T-helper 2 cell treated with Interferon-gamma antibody and Interleukin-4, amounts not matched to agents 5 μg/mL and 100 μg/mL, for 36 hours (primary cell): ENCODE measurements around the gene RAB7A.
"Not testable (repeated sequence)": the region's sequence is repeated elsewhere in the genome, so short reads cannot be mapped to it uniquely, and the experiment has no call there.

Experiments
- DNase-seq: peaks from one replicate; pipeline ENCODE4 v3.0.0; 2021; ENCODE audit warnings: low spot score
- H3K27ac Mint-ChIP-seq: one replicate; pipeline ENCODE4 v1.8.0; 2021; ENCODE audit warnings: mild to moderate bottlenecking, mixed read lengths
- H3K27me3 Mint-ChIP-seq: one replicate; pipeline ENCODE4 v1.8.0; 2021; ENCODE audit warnings: low read depth, mixed read lengths
- H3K36me3 Mint-ChIP-seq: one replicate; pipeline ENCODE4 v1.8.0; 2021; ENCODE audit warnings: low read depth, mixed read lengths
- H3K4me1 Mint-ChIP-seq: one replicate; pipeline ENCODE4 v1.8.0; 2021; ENCODE audit warnings: low read depth, mixed read lengths
- H3K4me3 Mint-ChIP-seq: one replicate; pipeline ENCODE4 v1.8.0; 2022; ENCODE audit warnings: mild to moderate bottlenecking, moderate library complexity, mixed read lengths
- H3K9me3 Mint-ChIP-seq: one replicate; pipeline ENCODE4 v1.8.0; 2021; ENCODE audit warnings: mixed read lengths

Gene RAB7A

GRCh38 chr3:128702391-128702790, 23.6 kb upstream of the RAB7A start:
- H3K4me1 Mint-ChIP-seq, result no peaks in the 10 kb centered on the region
- no peaks in the 10 kb centered on the region for H3K36me3 Mint-ChIP-seq
- no peak for DNase-seq
- H3K4me3 Mint-ChIP-seq, result no peak overlapping the region
- H3K27me3 Mint-ChIP-seq, result peaks cover 2% of the 10 kb centered on the region
- no peaks in the 10 kb centered on the region for H3K9me3 Mint-ChIP-seq
- no peak overlapping the region for H3K27ac Mint-ChIP-seq

DNA sequence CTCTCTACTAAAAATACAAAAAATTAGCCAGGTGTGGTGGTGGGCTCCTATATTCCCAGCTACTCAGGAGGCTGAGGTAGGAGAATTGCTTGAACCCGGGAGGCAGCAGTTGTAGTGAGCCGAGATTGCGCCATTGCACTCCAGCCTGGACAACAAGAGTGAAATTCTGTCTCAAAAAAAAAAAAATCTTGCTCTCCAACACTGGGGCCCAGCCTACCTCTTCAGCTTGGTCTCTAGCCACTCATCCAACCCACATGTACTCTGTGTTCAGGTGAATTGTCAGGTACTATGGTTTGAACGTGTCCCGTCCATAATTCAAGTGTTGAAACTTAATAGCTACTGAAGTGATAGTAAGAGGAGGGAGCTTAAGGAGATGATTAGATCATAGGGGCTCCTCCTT, 22.4 kb upstream of the RAB7A start:
- no peaks in the 10 kb centered on the region for H3K36me3 Mint-ChIP-seq
- no peaks in the 10 kb centered on the region for H3K9me3 Mint-ChIP-seq
- H3K4me3 Mint-ChIP-seq, result no peak overlapping the region
- peaks cover 4% of the 10 kb centered on the region for H3K27me3 Mint-ChIP-seq
- no peak overlapping the region for H3K27ac Mint-ChIP-seq
- DNase-seq, result no peak
- no peaks in the 10 kb centered on the region for H3K4me1 Mint-ChIP-seq

DNA sequence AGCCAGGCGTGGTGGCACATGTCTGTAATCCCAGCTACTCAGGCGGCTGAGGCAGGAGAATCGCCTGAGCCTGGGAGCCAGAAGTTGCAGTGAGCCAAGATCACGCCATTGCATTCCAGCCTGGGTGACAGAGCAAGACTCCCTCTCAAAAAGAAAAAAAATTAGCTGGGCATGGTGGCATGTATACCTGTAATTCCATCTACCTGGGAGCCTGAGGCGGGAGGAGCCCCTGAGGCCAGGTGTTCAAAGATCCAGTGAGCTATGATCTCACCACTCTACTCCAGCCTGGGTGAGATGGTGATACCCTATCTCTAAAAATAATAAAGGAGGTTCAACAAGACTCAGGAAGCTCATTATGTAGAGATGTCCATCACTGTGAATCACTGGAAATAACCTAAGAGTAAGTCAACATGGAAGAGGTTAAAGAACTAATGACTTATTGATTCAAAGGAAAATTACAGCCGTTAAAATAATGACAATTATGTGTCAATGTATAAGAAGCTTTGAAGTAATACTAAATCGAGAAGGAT, 19.8 kb upstream of the RAB7A start:
- Mint-ChIP-seq H3K4me1 (no peaks in the 10 kb centered on the region), H3K36me3 (no peaks in the 10 kb centered on the region), H3K9me3 (no peaks in the 10 kb centered on the region), H3K4me3 (no peak overlapping the region), H3K27me3 (peaks cover 2% of the 10 kb centered on the region), H3K27ac (no peak overlapping the region)
- no peak for DNase-seq

DNA sequence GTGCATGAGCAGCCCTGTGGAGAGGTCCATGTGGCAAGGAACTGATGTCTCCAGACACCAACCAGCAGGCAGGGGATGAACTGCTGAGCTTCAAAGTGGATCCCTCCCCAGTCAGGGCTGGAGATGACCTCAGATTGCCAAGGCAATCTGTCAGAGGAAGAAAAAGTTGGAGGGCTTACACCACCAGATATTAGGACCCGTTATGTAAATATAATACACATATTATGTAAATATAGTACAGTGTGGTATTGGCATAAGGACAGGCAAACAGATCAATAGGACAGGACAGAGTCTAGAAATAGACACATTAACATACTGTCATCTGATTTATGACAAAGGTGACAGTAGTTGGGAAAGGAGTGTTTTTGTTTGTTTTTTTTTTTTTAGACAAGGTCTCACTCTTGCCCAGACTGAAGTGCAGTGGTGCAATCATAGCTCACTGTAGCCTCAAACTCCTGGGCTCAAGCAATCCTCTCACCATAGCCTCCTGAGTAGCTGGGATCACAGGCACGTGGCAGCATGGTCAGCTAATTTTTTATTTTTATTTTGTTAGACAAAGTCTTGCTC, 18.0 kb upstream of the RAB7A start:
- H3K27me3 Mint-ChIP-seq, result peaks cover 2% of the 10 kb centered on the region
- no peaks in the 10 kb centered on the region for H3K36me3 Mint-ChIP-seq
- H3K9me3 Mint-ChIP-seq, result no peaks in the 10 kb centered on the region
- no peak overlapping the region for H3K4me3 Mint-ChIP-seq
- no peak overlapping the region for H3K27ac Mint-ChIP-seq
- H3K4me1 Mint-ChIP-seq, result no peaks in the 10 kb centered on the region
- no peak for DNase-seq

DNA sequence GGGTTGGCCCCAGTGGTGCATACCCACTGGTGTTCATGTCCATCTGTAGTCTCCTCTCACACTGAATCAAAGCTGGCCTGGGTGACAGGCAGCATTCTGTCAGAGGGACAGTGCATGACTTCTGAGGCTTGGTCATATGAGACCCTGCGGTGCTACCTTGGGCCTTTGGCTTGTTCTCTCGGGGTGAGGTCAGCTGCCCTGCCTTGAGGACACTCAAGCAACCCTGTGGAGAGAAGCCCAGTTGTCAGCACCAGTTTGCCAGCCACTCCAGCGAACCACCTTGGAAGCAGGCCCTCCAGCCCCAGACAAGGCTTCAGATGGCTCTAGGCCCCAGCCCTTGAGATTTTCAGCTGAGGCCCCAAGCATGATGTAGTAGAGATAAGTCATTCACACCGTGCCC, 16.9 kb upstream of the RAB7A start:
- H3K27ac Mint-ChIP-seq, result no peak overlapping the region
- H3K9me3 Mint-ChIP-seq, result no peaks in the 10 kb centered on the region
- no peak for DNase-seq
- peaks cover 2% of the 10 kb centered on the region for H3K27me3 Mint-ChIP-seq
- no peaks in the 10 kb centered on the region for H3K4me1 Mint-ChIP-seq
- no peak overlapping the region for H3K4me3 Mint-ChIP-seq
- H3K36me3 Mint-ChIP-seq, result no peaks in the 10 kb centered on the region

GRCh38 chr3:128709506-128710210, 16.3 kb upstream of the RAB7A start:
- no peaks in the 10 kb centered on the region for H3K36me3 Mint-ChIP-seq
- H3K9me3 Mint-ChIP-seq, result peaks cover 1% of the 10 kb centered on the region
- H3K27me3 Mint-ChIP-seq, result peaks cover 2% of the 10 kb centered on the region
- no peak overlapping the region for H3K27ac Mint-ChIP-seq
- H3K4me3 Mint-ChIP-seq, result no peak overlapping the region
- DNase-seq, result no peak
- peaks cover 4% of the 10 kb centered on the region for H3K4me1 Mint-ChIP-seq

DNA sequence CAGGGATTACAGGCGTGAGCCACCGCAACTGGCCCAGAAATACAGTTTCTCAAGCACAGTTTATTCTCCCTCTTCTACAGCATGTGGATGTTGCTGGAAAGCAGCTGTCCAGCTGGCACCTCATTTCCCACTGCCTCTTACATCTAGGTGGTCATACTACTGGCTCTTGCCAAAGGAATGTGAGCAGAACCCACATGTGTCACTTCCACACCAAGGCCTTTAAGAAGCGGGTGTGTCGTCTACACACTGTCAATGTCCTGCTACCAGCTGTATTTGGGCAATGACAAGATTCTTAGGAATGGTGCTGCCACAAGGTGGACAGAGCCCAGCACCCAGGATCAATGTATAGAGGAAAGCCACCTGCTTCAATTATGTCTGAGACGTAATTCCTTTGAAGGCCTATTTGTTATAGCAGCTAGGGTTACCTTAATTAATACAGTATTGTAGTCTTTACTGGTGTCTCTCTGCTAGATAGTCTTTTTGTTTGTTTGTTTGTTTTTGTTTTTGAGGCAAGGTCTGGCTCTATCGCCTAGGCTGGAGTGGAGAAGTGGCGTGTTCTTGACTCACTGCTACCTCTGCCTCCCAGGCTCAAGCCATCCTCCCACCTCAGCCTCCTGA, 15.1 kb upstream of the RAB7A start:
- peaks cover 12% of the 10 kb centered on the region for H3K4me1 Mint-ChIP-seq
- no peak overlapping the region for H3K27ac Mint-ChIP-seq
- H3K4me3 Mint-ChIP-seq, result no peak overlapping the region
- no peak for DNase-seq
- peaks cover 2% of the 10 kb centered on the region for H3K27me3 Mint-ChIP-seq
- H3K36me3 Mint-ChIP-seq, result no peaks in the 10 kb centered on the region
- peaks cover 6% of the 10 kb centered on the region for H3K9me3 Mint-ChIP-seq

DNA sequence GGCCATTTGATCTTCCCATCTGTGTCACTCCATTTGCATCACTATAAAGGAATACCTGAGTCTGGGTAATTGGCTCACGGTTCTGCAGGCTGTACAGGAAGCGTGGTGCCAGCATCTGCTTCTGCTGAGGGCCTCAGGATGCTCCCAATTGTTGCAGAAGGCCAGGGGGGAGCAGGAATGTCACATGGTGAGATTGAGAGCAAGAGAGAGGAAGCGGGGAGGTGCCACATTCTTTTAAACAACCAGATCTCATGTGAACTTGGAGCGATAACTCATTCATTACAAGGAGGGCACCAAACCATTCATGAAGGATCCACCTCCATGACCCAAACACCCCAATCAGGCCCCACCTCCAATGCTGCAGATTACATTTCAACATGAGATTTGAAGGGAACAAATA, 13.1 kb upstream of the RAB7A start:
- Mint-ChIP-seq H3K27me3 (no peaks in the 10 kb centered on the region), H3K36me3 (no peaks in the 10 kb centered on the region), H3K4me1 (peaks cover 13% of the 10 kb centered on the region), H3K9me3 (peaks cover 6% of the 10 kb centered on the region), H3K4me3 (no peak overlapping the region), H3K27ac (no peak overlapping the region)
- DNase-seq, result no peak

GRCh38 chr3:128714887-128715491, 11.0 kb upstream of the RAB7A start:
- H3K36me3 Mint-ChIP-seq, result no peaks in the 10 kb centered on the region
- peaks cover 6% of the 10 kb centered on the region for H3K9me3 Mint-ChIP-seq
- DNase-seq, result peak; percentile 38
- H3K4me3 Mint-ChIP-seq, result peak overlapping the region; percentile 77
- H3K27me3 Mint-ChIP-seq, result no peaks in the 10 kb centered on the region
- peak overlapping the region; percentile 87 for H3K27ac Mint-ChIP-seq
- H3K4me1 Mint-ChIP-seq, result peaks cover 21% of the 10 kb centered on the region

GRCh38 chr3:128718892-128719291, 7.1 kb upstream of the RAB7A start:
- not testable (repeated sequence) for H3K36me3 Mint-ChIP-seq, DNase-seq, H3K4me3 Mint-ChIP-seq, H3K27ac Mint-ChIP-seq, H3K9me3 Mint-ChIP-seq, H3K27me3 Mint-ChIP-seq
- peaks cover 23% of the 10 kb centered on the region for H3K4me1 Mint-ChIP-seq

DNA sequence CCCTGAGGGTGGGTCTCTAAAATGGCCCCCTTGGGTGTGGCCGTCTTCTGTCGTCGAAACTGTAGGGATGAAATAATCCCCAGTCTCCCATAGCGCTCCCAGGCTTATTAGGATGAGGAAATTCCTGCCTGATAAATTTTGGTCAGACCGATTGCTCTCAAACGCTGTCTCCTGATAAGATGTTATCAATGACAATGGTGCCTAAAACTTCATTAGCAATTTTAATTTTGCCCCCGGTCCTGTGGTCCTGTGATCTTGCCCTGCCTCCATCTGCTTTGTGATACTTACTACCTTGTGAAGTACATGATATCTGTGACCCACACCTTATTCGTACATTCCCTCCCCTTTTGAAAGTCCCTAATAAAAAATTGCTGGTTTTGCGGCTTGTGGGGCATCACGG, 5.1 kb upstream of the RAB7A start:
- Mint-ChIP-seq H3K27me3 (peaks cover 8% of the 10 kb centered on the region), H3K9me3 (no peaks in the 10 kb centered on the region), H3K27ac (no peak overlapping the region), H3K4me3 (no peak overlapping the region), H3K4me1 (peaks cover 23% of the 10 kb centered on the region), H3K36me3 (peaks cover 3% of the 10 kb centered on the region)
- DNase-seq, result no peak

DNA sequence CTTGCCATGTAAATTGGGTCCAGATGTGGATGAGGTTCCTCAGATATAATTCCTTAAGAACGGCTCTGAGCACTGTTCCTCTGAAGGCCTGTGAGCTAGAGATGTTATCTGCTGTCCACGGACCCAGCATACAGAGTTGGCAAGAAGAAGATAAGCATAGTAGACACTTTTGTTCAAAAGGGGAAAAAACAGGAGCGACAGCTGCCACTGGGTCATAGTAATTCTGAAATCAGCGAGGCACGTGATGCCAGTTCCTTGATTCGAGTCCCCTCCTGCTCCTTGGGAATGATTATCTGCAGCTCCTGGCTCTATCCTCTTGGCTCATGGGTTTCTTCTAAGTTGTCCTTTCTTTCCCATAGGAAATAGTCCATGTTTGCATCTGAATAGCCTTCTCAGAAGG, 2.5 kb upstream of the RAB7A start:
- no peak overlapping the region for H3K4me3 Mint-ChIP-seq
- no peak for DNase-seq

GRCh38 chr3:128725547-128726022, 398 bp upstream of the RAB7A start:
- Mint-ChIP-seq H3K4me1 (peaks cover 42% of the 10 kb centered on the region), H3K27ac (peak overlapping the region; percentile 93), H3K27me3 (peaks cover 8% of the 10 kb centered on the region), H3K4me3 (peak overlapping the region; percentile 90), H3K9me3 (no peaks in the 10 kb centered on the region), H3K36me3 (peaks cover 18% of the 10 kb centered on the region)
- DNase-seq, result no peak

More for the DNA sequence above, 2.5 kb upstream of the RAB7A start:
- H3K27me3 Mint-ChIP-seq, result peaks cover 8% of the 10 kb centered on the region
- peaks cover 12% of the 10 kb centered on the region for H3K36me3 Mint-ChIP-seq
- H3K9me3 Mint-ChIP-seq, result no peaks in the 10 kb centered on the region
- H3K27ac Mint-ChIP-seq, result peak overlapping the region; percentile 26
- peaks cover 31% of the 10 kb centered on the region for H3K4me1 Mint-ChIP-seq

DNA sequence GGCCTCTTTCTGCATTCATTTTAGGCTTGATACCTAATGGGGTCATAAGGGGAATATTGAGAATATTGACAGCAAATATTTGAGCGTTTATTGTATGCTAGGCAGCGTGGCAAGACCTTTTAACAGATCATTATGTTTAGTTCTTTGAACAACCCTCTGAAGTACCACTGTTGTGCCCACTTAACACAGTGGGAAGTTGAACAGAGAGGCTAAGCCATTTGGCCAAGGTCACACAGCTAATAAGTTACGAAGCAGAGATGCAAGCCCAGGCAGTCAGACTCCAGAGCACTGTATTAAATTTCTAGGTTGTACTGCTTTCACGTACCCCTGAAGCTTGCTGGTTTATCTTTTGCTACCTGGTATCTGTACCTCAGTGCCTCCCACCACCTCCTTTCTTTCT, 1.1 kb downstream of the RAB7A start:
- Mint-ChIP-seq H3K27me3 (no peaks in the 10 kb centered on the region), H3K4me1 (peaks cover 50% of the 10 kb centered on the region), H3K36me3 (peaks cover 18% of the 10 kb centered on the region), H3K9me3 (no peaks in the 10 kb centered on the region), H3K27ac (peak overlapping the region; percentile 86), H3K4me3 (peak overlapping the region; percentile 88)
- no peak for DNase-seq
